ENCODE results near the gene ORC2.
"Not testable (repeated sequence)": the region's sequence is repeated elsewhere in the genome, so short reads cannot be mapped to it uniquely, and the experiment has no call there.

Gene ORC2

DNA sequence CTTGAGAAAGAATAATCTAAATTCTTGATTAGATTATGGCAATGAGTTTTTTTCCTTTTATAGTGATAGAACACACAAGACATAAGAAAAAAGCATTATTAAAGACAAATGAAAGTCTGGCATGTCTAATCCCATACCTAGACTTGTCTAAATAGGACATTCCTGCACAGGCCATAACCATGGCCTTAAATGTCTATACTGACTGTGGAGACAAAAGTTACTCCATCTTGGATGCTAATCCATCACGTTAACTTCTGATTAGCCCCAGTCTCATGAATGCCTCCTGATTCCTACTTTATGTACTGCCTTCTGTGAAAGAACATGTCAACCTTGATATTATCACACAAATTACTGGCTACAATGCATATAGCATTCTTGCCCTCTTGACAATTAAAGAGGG is 23.6 kb downstream of the ORC2 start:
- DNase-seq (ENCODE audit: low read depth in 2 of 2) = no peak

DNA sequence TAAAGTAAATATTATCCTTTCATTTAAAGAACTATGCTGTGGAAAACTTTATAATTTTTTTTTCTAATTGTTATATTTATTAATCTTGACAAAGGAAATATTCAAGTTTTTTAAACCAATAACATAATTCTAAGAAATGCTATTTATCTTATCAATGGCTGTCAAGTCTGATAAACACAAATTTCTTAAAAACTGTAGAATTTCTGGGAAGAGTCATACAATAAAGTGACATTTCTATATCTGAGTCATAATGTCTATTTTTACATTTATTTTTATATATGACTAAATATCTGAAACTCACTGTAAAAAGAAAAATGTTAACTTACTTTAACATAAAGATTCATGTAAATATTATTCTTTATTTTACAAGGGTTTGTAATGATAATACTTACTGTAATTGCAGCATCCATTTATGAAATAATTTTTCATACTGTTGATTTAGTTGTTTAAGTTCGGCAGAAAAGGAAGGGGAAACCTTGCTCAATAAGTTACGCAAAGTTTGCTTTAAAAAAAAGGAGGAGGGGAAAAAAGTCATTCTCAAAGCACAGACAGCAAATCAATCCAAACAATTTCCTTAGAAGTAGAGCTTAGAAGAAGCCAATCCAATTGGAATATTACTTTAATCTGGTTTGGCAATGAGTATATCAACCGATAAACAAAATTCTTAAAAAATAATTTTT is 32.4 kb downstream of the ORC2 start:
- DNase-seq (ENCODE audit: low read depth in 2 of 2) = no peak

DNA sequence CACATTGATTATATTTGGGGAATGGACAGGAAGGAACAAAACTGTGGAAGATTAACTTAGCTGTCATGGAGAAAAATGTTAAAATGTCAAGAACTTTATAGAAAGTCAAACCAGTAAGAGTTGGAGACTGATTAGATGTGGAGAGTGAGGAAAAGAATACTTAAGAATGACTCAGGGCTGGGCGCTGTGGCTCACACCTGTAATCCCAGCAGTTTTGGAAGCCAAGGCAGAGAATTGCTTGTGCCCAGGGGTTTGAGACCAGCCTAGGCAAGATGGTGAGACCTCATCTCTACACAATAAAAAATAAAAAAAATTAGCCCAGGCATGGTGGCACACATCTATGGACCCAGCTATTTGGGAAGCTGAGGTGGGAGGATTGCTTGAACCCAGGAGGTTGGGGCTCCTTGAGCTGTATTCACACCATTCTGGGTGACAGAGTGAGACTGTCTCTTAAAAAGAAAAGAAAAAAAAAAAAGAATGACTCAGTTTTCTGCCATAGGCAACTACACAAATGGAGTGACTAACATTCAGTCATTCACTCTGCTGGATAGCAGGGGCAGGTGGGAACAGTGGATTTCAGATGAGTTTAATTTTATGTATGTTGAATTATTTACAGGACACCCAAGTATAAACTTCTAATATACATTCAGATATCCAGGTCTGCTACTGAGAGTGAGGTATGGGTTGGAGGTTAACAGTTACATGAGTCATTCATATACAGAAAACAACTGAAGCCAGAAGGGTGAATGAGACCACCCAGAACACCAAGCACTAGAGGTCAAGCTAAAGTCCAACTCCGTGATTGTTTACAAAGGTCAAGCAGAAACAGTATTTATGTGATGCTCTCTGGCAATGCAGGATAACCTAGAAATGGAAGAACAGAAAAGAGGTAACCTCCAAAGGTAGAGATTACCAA is 33.9 kb downstream of the ORC2 start:
- DNase-seq (ENCODE audit: low read depth in 2 of 2) = no peak

DNA sequence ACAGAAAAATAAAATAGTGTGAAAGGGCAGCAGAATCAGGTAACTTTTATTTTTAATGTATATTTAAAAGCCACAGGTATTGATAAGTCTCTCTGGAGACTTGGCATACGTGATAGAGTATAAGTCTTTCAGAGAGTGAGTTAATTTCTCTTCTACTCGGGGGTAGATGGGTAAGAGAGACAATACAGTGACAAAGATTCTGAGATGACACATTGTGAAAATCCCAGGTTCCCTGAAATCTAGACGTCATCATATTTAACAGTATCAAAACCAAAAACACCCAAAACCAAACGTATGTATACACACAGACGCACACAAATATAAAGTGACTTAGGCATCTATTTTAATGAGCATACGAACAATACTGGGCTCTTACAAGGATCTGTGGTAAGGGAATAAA is 41.0 kb downstream of the ORC2 start:
- no peak for DNase-seq (ENCODE audit: low read depth in 2 of 2)

- peak in 1 of 2 experiments; percentile 16 for DNase-seq (ENCODE audit: low read depth in 2 of 2)
Observed at GRCh38 chr2:200913654-200914053, 49.8 kb downstream of the ORC2 start.

GRCh38 chr2:200909958-200910357 is 53.5 kb downstream of the ORC2 start:
- DNase-seq (ENCODE audit: low read depth in 2 of 2) = no peak

- DNase-seq (ENCODE audit: low read depth in 2 of 2) = peak in 1 of 2 experiments; percentile 10
Observed at GRCh38 chr2:200905618-200906296, 57.7 kb downstream of the ORC2 start.

DNA sequence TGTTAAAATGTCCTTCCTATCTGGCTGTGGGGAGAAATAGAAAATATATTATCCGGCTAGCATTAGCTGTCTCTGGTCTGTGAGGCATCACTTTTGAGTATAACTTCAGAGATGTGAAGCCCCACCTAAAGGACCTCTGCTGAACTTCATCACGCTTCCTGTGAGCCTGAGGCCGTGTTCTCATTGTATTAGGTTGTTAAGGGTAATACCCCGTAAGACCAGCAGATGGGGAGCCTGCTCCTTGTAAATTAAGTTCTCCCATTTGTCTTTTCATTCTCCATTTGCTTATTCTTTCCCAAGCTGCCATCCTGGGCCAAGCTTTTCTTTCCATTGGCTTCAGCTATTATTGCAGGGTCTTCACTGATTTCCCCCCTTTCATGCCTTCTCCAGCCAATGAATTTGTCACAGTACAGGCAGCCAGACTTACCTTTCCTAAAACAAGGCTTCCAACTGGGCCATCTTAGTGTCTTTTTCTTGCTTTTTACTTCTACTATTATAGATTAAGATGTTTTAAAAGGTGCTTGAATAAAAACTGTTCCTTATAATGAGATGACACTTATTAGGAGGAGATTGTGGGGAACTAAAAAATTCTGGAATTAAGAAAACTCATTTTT is 61.9 kb downstream of the ORC2 start:
- DNase-seq (ENCODE audit: low read depth in 2 of 2) = peak; percentile 58 to 68

- no peak for DNase-seq (ENCODE audit: low read depth in 2 of 2)
Observed at GRCh38 chr2:200899482-200899881, 64.0 kb downstream of the ORC2 start.

GRCh38 chr2:200888704-200889625 is 74.5 kb downstream of the ORC2 start, which contains the start of the genes NIF3L1 and PPIL3:
TSS of gene NIF3L1 (plus strand) at chr2:200889371. CDS start at chr2:200891944, 2,573 bp downstream.
TSS of gene PPIL3 (minus strand) at chr2:200889077. CDS start at chr2:200887615, 1,462 bp downstream.
- DNase-seq (ENCODE audit: low read depth in 2 of 2) = peak; percentile 94 to 95

GRCh38 chr2:200881715-200882249 is 81.7 kb downstream of the ORC2 start:
- DNase-seq (ENCODE audit: low read depth in 2 of 2) = not testable (repeated sequence)

- no peak for DNase-seq (ENCODE audit: low read depth in 2 of 2)
Observed at GRCh38 chr2:200878289-200878880, 85.1 kb downstream of the ORC2 start.

- DNase-seq (ENCODE audit: low read depth in 2 of 2) = no peak
Observed at GRCh38 chr2:200877443-200877842, 86.0 kb downstream of the ORC2 start.

DNA sequence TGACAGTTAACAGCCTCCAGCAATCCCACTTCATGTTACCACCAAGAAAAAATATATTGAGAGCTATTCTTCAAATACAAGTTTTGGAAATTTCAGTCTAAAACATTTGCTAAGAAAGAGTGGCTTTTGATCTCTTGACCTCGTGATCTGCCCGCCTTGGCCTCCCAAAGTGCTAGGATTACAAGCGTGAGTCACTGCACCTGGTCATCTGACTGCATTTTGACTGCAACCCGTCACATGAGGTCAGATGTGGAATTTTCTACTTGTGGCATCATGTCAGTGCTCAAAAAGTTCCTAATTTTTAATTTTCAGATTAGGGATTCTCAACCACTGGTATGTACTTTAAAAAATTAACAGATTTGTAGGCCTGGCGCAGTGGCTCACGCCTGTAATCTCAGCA is 89.9 kb downstream of the ORC2 start:
- no peak for DNase-seq (ENCODE audit: low read depth in 2 of 2)

DNA sequence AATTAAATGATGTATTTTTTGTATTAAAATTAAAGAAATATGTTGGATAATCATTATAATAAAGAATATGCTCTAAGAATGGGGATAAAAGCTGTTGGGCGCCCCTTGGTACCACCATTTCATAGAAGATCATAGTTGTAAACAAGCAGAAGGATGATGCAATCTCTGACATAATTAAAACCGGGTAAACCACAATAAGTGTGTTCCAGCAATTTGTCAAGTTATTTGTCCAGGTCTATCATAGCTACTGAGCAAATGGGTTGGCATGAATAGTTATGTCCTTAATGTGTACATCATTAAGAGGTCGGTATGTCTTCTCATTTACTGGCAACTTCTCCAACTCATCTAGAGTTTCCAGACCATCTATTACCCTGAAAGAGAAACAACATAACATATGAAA is 92.3 kb downstream of the ORC2 start:
- no peak for DNase-seq (ENCODE audit: low read depth in 2 of 2)

DNA sequence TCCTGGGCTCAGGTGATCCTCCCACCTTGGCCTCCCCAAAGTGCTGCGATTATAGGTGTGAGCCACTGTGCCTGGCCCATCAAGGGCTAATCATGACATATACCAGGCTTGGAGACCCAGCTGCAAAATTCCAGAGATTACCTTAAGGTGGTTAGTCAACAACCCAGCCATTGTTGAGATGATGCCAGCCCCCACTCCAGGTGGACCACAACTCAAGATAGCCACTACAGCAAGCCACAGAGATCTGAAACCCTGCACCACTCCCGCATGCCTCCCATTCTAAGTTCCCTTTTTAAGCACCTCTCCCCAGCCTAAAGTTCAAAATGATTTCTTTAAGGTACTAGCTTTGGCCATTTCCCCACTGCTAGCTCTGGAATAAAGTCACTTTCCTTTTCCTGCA is 94.4 kb downstream of the ORC2 start:
- no peak for DNase-seq (ENCODE audit: low read depth in 2 of 2)

GRCh38 chr2:200864176-200865034 is 99.1 kb downstream of the ORC2 start, which contains the start of gene CLK1:
TSS of gene CLK1 (minus strand) at chr2:200864658. CDS start at chr2:200861862, 2,796 bp downstream.
- peak; percentile 71 to 80 for DNase-seq (ENCODE audit: low read depth in 2 of 2)

DNA sequence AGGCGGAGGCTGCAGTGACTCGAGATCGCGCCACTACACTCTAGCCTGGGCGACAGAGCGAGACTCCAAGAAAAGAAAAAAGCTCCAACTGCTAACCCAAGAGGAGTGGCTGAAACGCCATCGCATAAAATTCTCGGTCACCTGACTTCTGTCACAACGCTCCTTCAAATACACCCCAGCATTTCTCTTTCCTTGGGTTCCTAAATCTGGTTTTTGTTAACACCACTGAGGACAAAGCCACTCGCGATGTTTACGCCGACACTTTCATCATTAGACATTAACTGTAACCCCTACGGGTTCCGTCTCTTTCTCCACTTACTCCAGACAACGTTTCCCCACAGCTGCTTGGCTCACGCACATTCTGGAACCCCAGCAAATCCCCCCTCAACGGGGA is 99.7 kb downstream of the ORC2 start:
- no peak for DNase-seq (ENCODE audit: low read depth in 2 of 2)

DNA sequence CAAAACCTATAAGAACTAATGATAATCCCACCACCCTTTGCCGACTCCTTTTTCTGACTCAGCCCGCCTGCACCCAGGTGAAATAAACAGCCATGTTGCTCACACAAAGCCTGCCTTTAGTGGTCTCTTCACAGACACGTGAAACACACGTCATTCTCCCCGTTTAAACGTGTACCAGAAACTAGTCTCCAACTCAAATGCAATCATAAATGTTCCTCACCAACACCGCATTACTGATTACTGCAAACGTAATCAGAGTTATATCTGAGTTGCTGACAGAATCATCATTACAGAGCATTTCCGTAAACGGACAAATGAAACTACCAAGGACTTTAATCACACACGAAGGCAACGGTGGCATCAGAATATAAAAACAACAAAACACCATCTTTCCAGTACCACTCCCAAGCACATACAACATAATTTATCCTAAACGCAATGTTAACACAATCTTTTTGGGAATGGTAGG is 100.9 kb downstream of the ORC2 start:
- no peak for DNase-seq (ENCODE audit: low read depth in 2 of 2)

All from fibroblast of skin of left biceps (primary cell).